Stimulated activated CD4-positive, alpha-beta T cell treated with anti-CD3 and anti-CD28 coated beads, Interleukin-15, amount 100 ng/mL, for 48 hours (primary cell): Measurements from ENCODE around the gene PC.

Experiments used
- DNase-seq, 2 donors: peaks; one replicate each; pipeline ENCODE4 v3.0.0-alpha.2; 2020; ENCODE audit warnings: low read depth in 2 of 2

Gene PC

GRCh38 chr11:66882561-66883015 lies 75.6 kb downstream of the PC start:
- no peak for DNase-seq

GRCh38 chr11:66881927-66882452 lies 76.2 kb downstream of the PC start:
- DNase-seq = no peak

GRCh38 chr11:66881451-66881835 lies 76.7 kb downstream of the PC start:
- no peak for DNase-seq

GRCh38 chr11:66880496-66881450 lies 77.4 kb downstream of the PC start:
- no peak for DNase-seq

- no peak for DNase-seq
These were observed 78.2 kb downstream of the PC start for GRCh38 chr11:66879999-66880398.

- DNase-seq = no peak
These were observed 78.6 kb downstream of the PC start for GRCh38 chr11:66879583-66879982.

GRCh38 chr11:66879000-66879399 lies 79.2 kb downstream of the PC start:
- DNase-seq = no peak

- no peak for DNase-seq
These were observed 79.7 kb downstream of the PC start for GRCh38 chr11:66878474-66878873.

GRCh38 chr11:66877588-66878385 lies 80.4 kb downstream of the PC start:
- DNase-seq = no peak

- DNase-seq = no peak
These were observed 82.8 kb downstream of the PC start for GRCh38 chr11:66875378-66875777.

- no peak for DNase-seq
These were observed 84.0 kb downstream of the PC start for GRCh38 chr11:66874232-66874631.

GRCh38 chr11:66871521-66871901 lies 86.7 kb downstream of the PC start:
- DNase-seq = no peak

- no peak for DNase-seq
These were observed 87.3 kb downstream of the PC start for GRCh38 chr11:66870616-66871520.

GRCh38 chr11:66870131-66870530 lies 88.1 kb downstream of the PC start:
- DNase-seq = no peak

GRCh38 chr11:66869567-66869870 lies 88.7 kb downstream of the PC start:
- no peak for DNase-seq

GRCh38 chr11:66868726-66869566 lies 89.2 kb downstream of the PC start:
- DNase-seq = peak; percentile 77 to 81

GRCh38 chr11:66868082-66868725 lies 90.0 kb downstream of the PC start:
- DNase-seq = no peak

GRCh38 chr11:66867425-66868040 lies 90.7 kb downstream of the PC start:
- DNase-seq = no peak

- DNase-seq = no peak
These were observed 91.6 kb downstream of the PC start for GRCh38 chr11:66866511-66866986.

- DNase-seq = no peak
These were observed 92.2 kb downstream of the PC start for GRCh38 chr11:66866007-66866406.
